Mesenchymal stem cell (in vitro differentiated cells and primary cell): Measurements from ENCODE around the gene RAPGEF1.

Experiments used
- DNase-seq: peaks from one replicate; pipeline ENCODE4 v3.0.0-alpha.2; 2013
- H2AFZ ChIP-seq: one replicate; pipeline ENCODE4 v1.6.1; 2013; ENCODE audit warnings: low read depth, mild to moderate bottlenecking, control low read depth, inconsistent platforms, low read length, moderate library complexity
- H2AK5ac ChIP-seq: 2 replicates; pipeline ENCODE4 v1.6.1; 2013; ENCODE audit warnings: low read length, moderate library complexity, mild to moderate bottlenecking, inconsistent platforms; ENCODE audit not compliant: severe bottlenecking
- H2BK120ac ChIP-seq: one replicate; pipeline ENCODE4 v1.6.1; 2013; ENCODE audit warnings: low read depth, mild to moderate bottlenecking, inconsistent platforms, low read length, moderate library complexity
- H2BK12ac ChIP-seq, 2 experiments: one replicate each; pipeline ENCODE4 v1.6.1; 2013; ENCODE audit warnings: inconsistent platforms in 2 of 2, low read length in 2 of 2, mild to moderate bottlenecking in 2 of 2, moderate library complexity in 2 of 2, control low read depth in 1 of 2
- H2BK15ac ChIP-seq: one replicate; pipeline ENCODE4 v1.6.1; 2013; ENCODE audit warnings: mild to moderate bottlenecking, low read depth, inconsistent platforms; ENCODE audit not compliant: poor library complexity, severe bottlenecking
- H2BK5ac ChIP-seq: 2 replicates; pipeline ENCODE4 v1.6.1; 2013; ENCODE audit warnings: low read depth, mild to moderate bottlenecking, low read length, control low read depth, inconsistent platforms; ENCODE audit not compliant: poor library complexity, severe bottlenecking
- H3K14ac ChIP-seq, 2 experiments: one replicate each; pipeline ENCODE4 v1.6.1; 2013; ENCODE audit warnings: inconsistent platforms in 2 of 2, low read length in 2 of 2, control low read depth in 1 of 2, mild to moderate bottlenecking in 1 of 2, moderate library complexity in 1 of 2
- H3K18ac ChIP-seq, 2 experiments: one replicate each; pipeline ENCODE4 v1.6.1; 2013; ENCODE audit warnings: inconsistent platforms in 2 of 2, low read length in 2 of 2, control low read depth in 1 of 2, low read depth in 1 of 2, mild to moderate bottlenecking in 1 of 2
- H3K23ac ChIP-seq, 2 experiments: one replicate each; pipeline ENCODE4 v1.6.1; 2013; ENCODE audit warnings: inconsistent platforms in 2 of 2, low read length in 2 of 2, mild to moderate bottlenecking in 2 of 2, moderate library complexity in 2 of 2, control low read depth in 1 of 2
- H3K27ac ChIP-seq: 2 replicates; pipeline ENCODE4 v1.5.1; 2013; ENCODE audit warnings: mild to moderate bottlenecking, moderate library complexity, low read length, control low read depth, inconsistent platforms; ENCODE audit not compliant: poor library complexity, severe bottlenecking
- H3K27me3 ChIP-seq, 2 experiments: 2 replicates each; pipeline versions ENCODE4 v1.6.1 to v1.7.0; 2013; ENCODE audit warnings: low read length in 2 of 2, mild to moderate bottlenecking in 2 of 2, moderate library complexity in 2 of 2, control low read depth in 1 of 2, inconsistent platforms in 1 of 2; ENCODE audit not compliant: control insufficient read depth in 1 of 2, insufficient read depth in 1 of 2
- H3K36me3 ChIP-seq, 2 experiments: 2 replicates each; pipeline versions ENCODE4 v1.6.1 to v1.7.0; 2013; ENCODE audit warnings: low read length in 2 of 2, control low read depth in 1 of 2, inconsistent platforms in 1 of 2, low read depth in 1 of 2, mild to moderate bottlenecking in 1 of 2; ENCODE audit not compliant: insufficient read depth in 2 of 2, control insufficient read depth in 1 of 2
- H3K4ac ChIP-seq, 2 experiments: one replicate each; pipeline ENCODE4 v1.6.1; 2013; ENCODE audit warnings: inconsistent platforms in 2 of 2, low read length in 2 of 2, mild to moderate bottlenecking in 2 of 2, moderate library complexity in 2 of 2, control low read depth in 1 of 2, low read depth in 1 of 2
- H3K4me1 ChIP-seq: 2 replicates; pipeline ENCODE4 v1.6.1; 2013; ENCODE audit warnings: low read depth, low read length, control low read depth; ENCODE audit not compliant: control insufficient read depth, insufficient read depth
- H3K4me2 ChIP-seq: 2 replicates; pipeline ENCODE4 v1.6.1; 2013; ENCODE audit warnings: low read length, mild to moderate bottlenecking, inconsistent platforms; ENCODE audit not compliant: poor library complexity, severe bottlenecking
- H3K4me3 ChIP-seq, 2 experiments: 2 replicates each; pipeline versions ENCODE4 v1.5.1 to v1.7.0; 2013; ENCODE audit warnings: low read length in 2 of 2, mild to moderate bottlenecking in 2 of 2, control low read depth in 1 of 2, low read depth in 1 of 2; ENCODE audit not compliant: insufficient read depth in 1 of 2
- H3K79me1 ChIP-seq: replicated peaks from 2 replicates; pipeline ENCODE4 v1.6.1; 2013; ENCODE audit warnings: mild to moderate bottlenecking, control low read depth, low read length, inconsistent platforms; ENCODE audit not compliant: poor library complexity, severe bottlenecking
- H3K9ac ChIP-seq: 2 replicates; pipeline ENCODE4 v1.7.0; 2013; ENCODE audit warnings: mild to moderate bottlenecking, low read length, moderate library complexity
- H3K9me3 ChIP-seq: 2 replicates; pipeline ENCODE4 v1.7.0; 2013; ENCODE audit warnings: mild to moderate bottlenecking, low read length; ENCODE audit not compliant: control insufficient read depth
- H4K8ac ChIP-seq: one replicate; pipeline ENCODE4 v1.6.1; 2013; ENCODE audit warnings: inconsistent platforms, mild to moderate bottlenecking, low read length, moderate library complexity
- H4K91ac ChIP-seq: one replicate; pipeline ENCODE4 v1.6.1; 2013; ENCODE audit warnings: mild to moderate bottlenecking, low read length, inconsistent platforms
- WGBS: methylation state at CpG from one replicate; pipeline ENCODE4 v1.1.7; 2013; ENCODE audit warnings: mixed read lengths; 5-methylcytosine and 5-hydroxymethylcytosine counted together

RAPGEF1 gene

DNA sequence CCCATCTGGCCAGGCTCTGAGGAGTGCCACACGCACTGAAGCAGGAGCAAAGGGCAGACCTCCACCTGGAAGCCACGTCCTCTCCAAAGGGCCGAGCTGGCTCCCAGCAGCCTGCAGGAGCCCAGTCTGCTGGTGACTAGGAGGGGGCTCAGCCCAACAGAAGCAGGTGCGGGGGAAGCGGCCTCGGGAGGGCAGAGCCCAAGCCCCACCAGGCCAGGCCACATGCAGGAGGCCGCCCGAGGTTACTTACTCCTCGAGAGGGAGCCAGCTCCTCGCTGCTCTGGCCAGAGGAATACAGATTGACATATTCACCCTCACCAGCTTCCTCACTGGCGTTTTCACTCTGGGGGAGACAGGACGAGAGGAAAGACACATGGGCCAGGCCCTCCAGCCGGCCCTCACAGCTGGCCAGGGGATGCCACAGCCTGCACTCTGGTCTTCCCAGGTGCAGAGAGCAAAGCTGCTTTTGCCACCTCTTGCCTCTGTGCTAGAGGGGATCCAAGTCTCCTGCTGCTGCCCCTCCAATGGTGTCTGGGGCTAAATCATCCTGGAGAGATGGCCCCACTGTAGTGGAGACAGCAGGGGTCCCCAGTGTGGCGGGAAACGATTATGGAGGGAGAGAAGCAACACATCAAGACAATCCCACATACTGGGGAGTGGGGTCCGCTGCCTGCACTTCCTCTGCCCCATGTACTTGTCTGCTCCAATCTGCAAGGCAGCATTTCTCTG is 136.0 kb downstream of the RAPGEF1 start:
- no peak overlapping the region for H2BK5ac ChIP-seq
- no peak overlapping the region for H2BK15ac ChIP-seq
- H3K79me1 ChIP-seq: peaks cover 9% of the 10 kb centered on the region
- no peak overlapping the region for H2BK120ac ChIP-seq
- H3K4me1 ChIP-seq: peaks cover 20% of the 10 kb centered on the region
- H3K27ac ChIP-seq: no peak overlapping the region
- H3K9ac ChIP-seq: no peak overlapping the region
- H3K4me3 ChIP-seq: no peak overlapping the region
- H2AK5ac ChIP-seq: no peak overlapping the region
- DNase-seq: no peak
- H3K18ac ChIP-seq: no peak overlapping the region
- H4K91ac ChIP-seq: no peak overlapping the region
- WGBS: 93% methylated on average over 16 of the region's 16 CpGs
- H3K4ac ChIP-seq: no peak overlapping the region
- no peak overlapping the region for H3K4me2 ChIP-seq
- H3K36me3 ChIP-seq: peaks cover 41 to 72% of the 10 kb centered on the region in 2 experiments
- no peak overlapping the region for H3K23ac ChIP-seq
- no peak overlapping the region for H2AFZ ChIP-seq
- H2BK12ac ChIP-seq: no peak overlapping the region
- H3K27me3 ChIP-seq: no peaks in the 10 kb centered on the region
- H3K14ac ChIP-seq: no peak overlapping the region
- H3K9me3 ChIP-seq: no peaks in the 10 kb centered on the region
- H4K8ac ChIP-seq: no peak overlapping the region

- H3K4me1 ChIP-seq: peaks cover 15% of the 10 kb centered on the region
- no peak overlapping the region for H3K4me3 ChIP-seq
- H3K9ac ChIP-seq: no peak overlapping the region
- no peak overlapping the region for H2AK5ac ChIP-seq
- H4K91ac ChIP-seq: no peak overlapping the region
- H3K14ac ChIP-seq: no peak overlapping the region
- H3K4me2 ChIP-seq: no peak overlapping the region
- H2AFZ ChIP-seq: no peak overlapping the region
- H3K9me3 ChIP-seq: no peaks in the 10 kb centered on the region
- peaks cover 9% of the 10 kb centered on the region for H3K79me1 ChIP-seq
- H3K4ac ChIP-seq: no peak overlapping the region
- H3K36me3 ChIP-seq: peaks cover 44 to 78% of the 10 kb centered on the region in 2 experiments
- no peak overlapping the region for H2BK5ac ChIP-seq
- H2BK120ac ChIP-seq: no peak overlapping the region
- H3K23ac ChIP-seq: no peak overlapping the region
- 97% methylated on average over 9 of the region's 9 CpGs for WGBS
- no peaks in the 10 kb centered on the region for H3K27me3 ChIP-seq
- no peak overlapping the region for H2BK15ac ChIP-seq
- peak overlapping the region in 1 of 2 experiments; percentile 1 for H2BK12ac ChIP-seq
- H3K18ac ChIP-seq: no peak overlapping the region
- no peak overlapping the region for H3K27ac ChIP-seq
- no peak for DNase-seq
- no peak overlapping the region for H4K8ac ChIP-seq
Measured at GRCh38 chr9:131603199-131603598, 136.7 kb downstream of the RAPGEF1 start.

DNA sequence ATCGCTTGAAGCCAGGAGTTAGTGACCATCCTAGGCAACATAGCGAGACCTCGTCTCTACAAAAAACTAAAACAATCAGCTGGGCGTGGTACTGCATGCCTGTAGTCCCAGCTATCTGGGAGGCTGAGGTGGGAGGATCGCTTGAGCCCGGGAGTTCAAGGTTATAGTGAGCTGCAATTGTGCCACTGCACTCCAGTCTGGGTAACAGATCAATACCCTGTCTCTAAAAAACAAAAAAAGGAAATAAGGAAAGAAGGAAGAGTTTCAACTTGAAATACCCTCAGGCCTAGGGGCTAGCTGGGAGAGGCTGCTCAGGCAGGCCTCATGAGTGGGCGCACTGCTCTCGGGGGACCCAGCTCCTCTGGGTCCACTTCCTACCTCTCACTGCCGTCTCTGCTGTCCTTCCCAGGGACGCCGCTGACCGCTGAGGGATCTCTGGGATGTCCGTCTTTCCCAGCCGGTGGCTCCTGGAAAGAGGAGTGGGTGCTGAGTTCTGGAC is 138.1 kb downstream of the RAPGEF1 start:
- H3K4me1 ChIP-seq: peaks cover 4% of the 10 kb centered on the region
- no peaks in the 10 kb centered on the region for H3K9me3 ChIP-seq
- no peak overlapping the region for H4K91ac ChIP-seq
- no peak overlapping the region for H3K4me3 ChIP-seq
- no peak overlapping the region for H2BK5ac ChIP-seq
- no peak overlapping the region for H3K23ac ChIP-seq
- WGBS: 98% methylated on average over 13 of the region's 14 CpGs
- no peak overlapping the region for H2AK5ac ChIP-seq
- no peak overlapping the region for H3K4ac ChIP-seq
- no peak overlapping the region for H3K9ac ChIP-seq
- H3K79me1 ChIP-seq: peaks cover 5% of the 10 kb centered on the region
- no peaks in the 10 kb centered on the region for H3K27me3 ChIP-seq
- H3K14ac ChIP-seq: no peak overlapping the region
- no peak overlapping the region for H4K8ac ChIP-seq
- no peak overlapping the region for H3K27ac ChIP-seq
- H2BK12ac ChIP-seq: no peak overlapping the region
- H3K18ac ChIP-seq: no peak overlapping the region
- H2AFZ ChIP-seq: no peak overlapping the region
- no peak overlapping the region for H2BK15ac ChIP-seq
- no peak for DNase-seq
- peaks cover 52 to 87% of the 10 kb centered on the region in 2 experiments for H3K36me3 ChIP-seq
- no peak overlapping the region for H2BK120ac ChIP-seq
- H3K4me2 ChIP-seq: no peak overlapping the region

GRCh38 chr9:131598121-131598520 is 141.8 kb downstream of the RAPGEF1 start:
- WGBS: 91% methylated on average over 17 of the region's 17 CpGs
- H2BK120ac ChIP-seq: no peak overlapping the region
- H4K8ac ChIP-seq: no peak overlapping the region
- DNase-seq: no peak
- H3K27ac ChIP-seq: no peak overlapping the region
- H2BK12ac ChIP-seq: no peak overlapping the region
- H3K4me3 ChIP-seq: no peak overlapping the region
- H3K18ac ChIP-seq: no peak overlapping the region
- H2AFZ ChIP-seq: no peak overlapping the region
- no peaks in the 10 kb centered on the region for H3K27me3 ChIP-seq
- H3K79me1 ChIP-seq: peaks cover 2% of the 10 kb centered on the region
- no peak overlapping the region for H2BK5ac ChIP-seq
- H3K4ac ChIP-seq: no peak overlapping the region
- H2BK15ac ChIP-seq: no peak overlapping the region
- peaks cover 15% of the 10 kb centered on the region for H3K4me1 ChIP-seq
- no peak overlapping the region for H3K9ac ChIP-seq
- H3K36me3 ChIP-seq: peaks cover 62 to 87% of the 10 kb centered on the region in 2 experiments
- H3K4me2 ChIP-seq: no peak overlapping the region
- H3K23ac ChIP-seq: no peak overlapping the region
- no peaks in the 10 kb centered on the region for H3K9me3 ChIP-seq
- no peak overlapping the region for H2AK5ac ChIP-seq
- no peak overlapping the region for H3K14ac ChIP-seq
- H4K91ac ChIP-seq: no peak overlapping the region
